Activated CD8-positive, alpha-beta T cell treated with anti-CD3 and anti-CD28 coated beads for 36 hours (primary cell): ENCODE results near the gene GPX5. TPM values are rescaled to one million over a fixed set of nuclear protein-coding genes. Genes with fewer than 3 reads are reported as not detected.

Experiments used
- ATAC-seq: fragments of 200-7000 bp; cut with Tn5 transposase; one replicate; pipeline ENCODE4 v1.10.0; 2021; ENCODE audit warnings: mild to moderate bottlenecking, moderate library complexity
- CTCF ChIA-PET: fragments of 350-600 bp; sonication (Branson Sonifier 250); formaldehyde crosslinking; loops from one replicate; lab custom pipeline; 2021; ENCODE audit warnings: antibody characterized with exemption; lab: Charles Lee
- POLR2A ChIA-PET: fragments of 350-600 bp; sonication (Branson Sonifier 250); formaldehyde crosslinking; loops from one replicate; lab custom pipeline; 2021; ENCODE audit warnings: antibody characterized with exemption; lab: Charles Lee
- DNase-seq: peaks from one replicate; pipeline ENCODE4 v3.0.0-alpha.2; 2020
- H3K27ac Mint-ChIP-seq: one replicate; pipeline ENCODE4 v1.8.0; 2021; ENCODE audit warnings: mild to moderate bottlenecking, mixed read lengths
- H3K27me3 Mint-ChIP-seq: one replicate; pipeline ENCODE4 v1.8.0; 2021; ENCODE audit warnings: mixed read lengths
- H3K36me3 Mint-ChIP-seq: one replicate; pipeline ENCODE4 v1.8.0; 2021; ENCODE audit warnings: low read depth, mixed read lengths
- H3K4me1 Mint-ChIP-seq: one replicate; pipeline ENCODE4 v1.8.0; 2021; ENCODE audit warnings: low read depth, mixed read lengths
- H3K4me3 Mint-ChIP-seq: one replicate; pipeline ENCODE4 v1.8.0; 2021; ENCODE audit warnings: mild to moderate bottlenecking, moderate library complexity, mixed read lengths
- H3K9me3 Mint-ChIP-seq: one replicate; pipeline ENCODE4 v1.8.0; 2021; ENCODE audit warnings: mixed read lengths
- CTCF ChIP-seq: fragments of 200-600 bp; IDR thresholded peaks from one replicate; pipeline ENCODE4 v1.8.0; 2022; ENCODE audit warnings: antibody characterized with exemption, mild to moderate bottlenecking
- intact Hi-C: fragments of 100-400 bp; cut with micrococcal nuclease; formaldehyde crosslinking; loops from one replicate; pipeline ENCODE4 v1.10.0; 2022
- total RNA-seq, 2 experiments: library from RNA; stranded (reverse); gene quantifications; one replicate each; pipeline ENCODE4 v1.2.3, GENCODE V29; 2021

GPX5 gene
- not detected for total RNA-seq

- ChIA-PET CTCF (no interaction called here), POLR2A (interaction anchor here (1.2 kb wide), 1 partner anchor 412 kb away, joined by 4 read pairs; no protein-coding TSS in a partner anchor)
- Mint-ChIP-seq H3K4me3 (no peak within 1 kb of the TSS), H3K9me3 (no peaks in the 10 kb centered on the region), H3K4me1 (peaks cover 15% of the 10 kb centered on the region), H3K36me3 (no peaks in the 10 kb centered on the region), H3K27ac (no peak within 1 kb of the TSS), H3K27me3 (peaks cover 38% of the 10 kb centered on the region)
- no peak for TF ChIP-seq CTCF
- peak; percentile 62 for ATAC-seq
- intact Hi-C loops, result no loop called here
- peak; percentile 43 for DNase-seq
These were observed at the start of gene GPX5 for GRCh38 chr6:28525496-28526039. Gene GPX5, plus strand, starts transcription at chr6:28525881. Its CDS starts 133 bp downstream, at chr6:28526014.

GRCh38 chr6:28478518-28478917, 47.2 kb upstream of the GPX5 start:
- H3K9me3 Mint-ChIP-seq, result no peaks in the 10 kb centered on the region
- ATAC-seq (no peak), DNase-seq (no peak)
- no peak overlapping the region for H3K4me3 Mint-ChIP-seq
- no peak for TF ChIP-seq CTCF
- H3K27me3 Mint-ChIP-seq, result peaks cover 54% of the 10 kb centered on the region
- intact Hi-C loops, result no loop called here
- POLR2A ChIA-PET, result interaction anchor here (1.1 kb wide), 1 partner anchor 10 kb away, joined by 4 read pairs; no protein-coding TSS in a partner anchor
- no peaks in the 10 kb centered on the region for H3K36me3 Mint-ChIP-seq
- CTCF ChIA-PET, result interaction anchor here (0.7 kb wide), 1 partner anchor 11 kb away, joined by 3 read pairs; no protein-coding TSS in a partner anchor
- H3K27ac Mint-ChIP-seq, result no peak overlapping the region
- no peaks in the 10 kb centered on the region for H3K4me1 Mint-ChIP-seq

GRCh38 chr6:28480253-28480932, 45.3 kb upstream of the GPX5 start:
- no peak overlapping the region for H3K4me3 Mint-ChIP-seq
- peaks cover 45% of the 10 kb centered on the region for H3K27me3 Mint-ChIP-seq
- no peak for TF ChIP-seq CTCF
- intact Hi-C loops, result no loop called here
- ChIA-PET POLR2A (interaction anchor here (0.6 kb wide), 1 partner anchor 386 kb away, joined by 3 read pairs; no protein-coding TSS in a partner anchor), CTCF (no interaction called here)
- no peak for ATAC-seq
- no peaks in the 10 kb centered on the region for H3K9me3 Mint-ChIP-seq
- H3K36me3 Mint-ChIP-seq, result no peaks in the 10 kb centered on the region
- H3K27ac Mint-ChIP-seq, result no peak overlapping the region
- DNase-seq, result no peak
- H3K4me1 Mint-ChIP-seq, result no peaks in the 10 kb centered on the region

GRCh38 chr6:28485482-28485881, 40.2 kb upstream of the GPX5 start:
- POLR2A ChIA-PET, result no interaction called here
- no peak for TF ChIP-seq CTCF
- ATAC-seq (no peak), DNase-seq (peak; percentile 4)
- CTCF ChIA-PET, result no interaction called here
- Mint-ChIP-seq H3K36me3 (no peaks in the 10 kb centered on the region), H3K27me3 (peaks cover 50% of the 10 kb centered on the region), H3K4me3 (no peak overlapping the region), H3K9me3 (peaks cover 4% of the 10 kb centered on the region), H3K4me1 (peaks cover 18% of the 10 kb centered on the region), H3K27ac (no peak overlapping the region)
- intact Hi-C loops, result no loop called here

GRCh38 chr6:28486533-28486932, 39.1 kb upstream of the GPX5 start:
- no peak overlapping the region for H3K27ac Mint-ChIP-seq
- H3K9me3 Mint-ChIP-seq, result peaks cover 4% of the 10 kb centered on the region
- peaks cover 22% of the 10 kb centered on the region for H3K4me1 Mint-ChIP-seq
- peaks cover 47% of the 10 kb centered on the region for H3K27me3 Mint-ChIP-seq
- ChIA-PET POLR2A (interaction anchor here (1.3 kb wide), 1 partner anchor 10 kb away, joined by 3 read pairs; no protein-coding TSS in a partner anchor), CTCF (interaction anchor here (1.5 kb wide), 1 partner anchor 37 kb away, joined by 3 read pairs; no protein-coding TSS in a partner anchor)
- DNase-seq (no peak), ATAC-seq (no peak)
- H3K36me3 Mint-ChIP-seq, result no peaks in the 10 kb centered on the region
- H3K4me3 Mint-ChIP-seq, result no peak overlapping the region
- no peak for TF ChIP-seq CTCF
- intact Hi-C loops, result no loop called here
